GM23338 (cell line): ENCODE results near the gene KLF2.

Experiments
- CREB1 ChIP-seq: fragments of 250-450 bp; sonication (Bioruptor Pico); IDR thresholded peaks from 2 replicates; pipeline ENCODE4 v1.5.0; 2020; ENCODE audit warnings: low read depth, mild to moderate bottlenecking, moderate library complexity
- CTCF ChIP-seq, 2 experiments: fragments of 200-600 bp in 1 of 2; sonication (generic) in 1 of 2; conservative IDR thresholded peaks; 2 replicates each; pipeline versions ENCODE4 v1.5.1 to v1.6.1; 2016 to 2017; ENCODE audit warnings: antibody characterized with exemption in 2 of 2, low read depth in 2 of 2, mild to moderate bottlenecking in 2 of 2, moderate library complexity in 1 of 2
- ETS1 ChIP-seq: IDR thresholded peaks from 2 replicates; pipeline ENCODE4 v1.6.1; 2016; ENCODE audit warnings: antibody characterized with exemption
- EZH2 ChIP-seq: fragments of 200-600 bp; sonication (generic); IDR thresholded peaks from one replicate; pipeline ENCODE4 v1.8.0; 2017; ENCODE audit warnings: antibody characterized with exemption, mild to moderate bottlenecking, low read depth; ENCODE audit not compliant: unreplicated experiment
- EZH2phosphoT487 ChIP-seq: fragments of 200-600 bp; sonication (generic); IDR thresholded peaks from one replicate; pipeline ENCODE4 v1.8.1; 2018; ENCODE audit warnings: antibody characterized with exemption; ENCODE audit not compliant: unreplicated experiment
- JUNB ChIP-seq: IDR thresholded peaks from one replicate; pipeline ENCODE4 v1.6.1; 2016; ENCODE audit warnings: antibody characterized with exemption; ENCODE audit not compliant: unreplicated experiment
- NANOG ChIP-seq: IDR thresholded peaks from 2 replicates; pipeline ENCODE4 v1.6.1; 2016; ENCODE audit warnings: antibody characterized with exemption, borderline replicate concordance
- POLR2AphosphoS5 ChIP-seq: IDR thresholded peaks from 2 replicates; pipeline ENCODE4 v1.6.1; 2016; ENCODE audit warnings: antibody characterized with exemption, low read depth
- REST ChIP-seq: IDR thresholded peaks from one replicate; pipeline ENCODE4 v1.6.1; 2018; ENCODE audit warnings: antibody characterized with exemption; ENCODE audit not compliant: unreplicated experiment
- STAT1 ChIP-seq: IDR thresholded peaks from one replicate; pipeline ENCODE4 v1.6.1; 2016; ENCODE audit warnings: antibody characterized with exemption; ENCODE audit not compliant: unreplicated experiment
- ZNF114 ChIP-seq: fragments of 250-450 bp; sonication (Bioruptor Pico); IDR thresholded peaks from 2 replicates; pipeline ENCODE4 v1.5.0; 2020; ENCODE audit warnings: mild to moderate bottlenecking, moderate library complexity
- ZNF331 ChIP-seq: fragments of 250-450 bp; sonication (Bioruptor Pico); IDR thresholded peaks from 2 replicates; pipeline ENCODE4 v1.5.0; 2020; ENCODE audit warnings: low read depth, mild to moderate bottlenecking, moderate library complexity
- ZNF462 ChIP-seq: fragments of 250-450 bp; sonication (Bioruptor Pico); IDR thresholded peaks from 2 replicates; pipeline ENCODE4 v1.5.0; 2020; ENCODE audit warnings: mild to moderate bottlenecking, moderate library complexity

- no peak for TF ChIP-seq CTCF (conservative IDR thresholded peaks at IDR 0.05; ENCODE audit: low read depth in 2 of 2)
- TF ChIP-seq ETS1: no peak
- TF ChIP-seq JUNB: no peak
- no peak for TF ChIP-seq POLR2AphosphoS5
- TF ChIP-seq EZH2: no peak
- TF ChIP-seq EZH2phosphoT487: no peak
- TF ChIP-seq CREB1 (CRISPR knock-in tag): no peak
- TF ChIP-seq ZNF462: no peak
- TF ChIP-seq REST: no peak
- TF ChIP-seq STAT1: no peak
- TF ChIP-seq ZNF114: no peak
- TF ChIP-seq ZNF331 (CRISPR knock-in tag): no peak
- TF ChIP-seq NANOG: no peak
Measured at GRCh38 chr19:16330806-16331690, 6.4 kb downstream of the KLF2 start.
